SIG-M5 treated with dmso at 0.1 percent for 504 hours (cell line): Measurements from ENCODE around the gene KCNK15.

ENCODE experiments used
- DNase-seq: peaks from one replicate; lab custom pipeline; 2025; ENCODE audit not compliant: unreplicated experiment; lab: John Stamatoyannopoulos, UW

The KCNK15 gene

GRCh38 chr20:44745598-44746366 lies at the start of gene KCNK15:
Gene KCNK15, plus strand, starts transcription at chr20:44745865. Its CDS starts 46 bp downstream, at chr20:44745911.
- DNase-seq, result no peak

- DNase-seq, result no peak
Measured at GRCh38 chr20:44696315-44696714, 49.4 kb upstream of the KCNK15 start.

- peak; percentile 16 for DNase-seq
Measured at GRCh38 chr20:44697041-44697440, 48.6 kb upstream of the KCNK15 start.

GRCh38 chr20:44698351-44698750 lies 47.3 kb upstream of the KCNK15 start:
- DNase-seq, result no peak

GRCh38 chr20:44700306-44700705 lies 45.4 kb upstream of the KCNK15 start:
- DNase-seq, result no peak

- no peak for DNase-seq
Measured at GRCh38 chr20:44701118-44701857, 44.4 kb upstream of the KCNK15 start.

- no peak for DNase-seq
Measured at GRCh38 chr20:44701858-44702256, 43.8 kb upstream of the KCNK15 start.

GRCh38 chr20:44702776-44703175 lies 42.9 kb upstream of the KCNK15 start:
- no peak for DNase-seq

- DNase-seq, result no peak
Measured at GRCh38 chr20:44703183-44703925, 42.3 kb upstream of the KCNK15 start.

GRCh38 chr20:44703956-44704488 lies 41.6 kb upstream of the KCNK15 start:
- no peak for DNase-seq

- no peak for DNase-seq
Measured at GRCh38 chr20:44704551-44704971, 41.1 kb upstream of the KCNK15 start.

GRCh38 chr20:44705364-44706094 lies 40.1 kb upstream of the KCNK15 start:
- DNase-seq, result no peak

- DNase-seq, result no peak
Measured at GRCh38 chr20:44706301-44707017, 39.2 kb upstream of the KCNK15 start.

GRCh38 chr20:44707018-44707579 lies 38.6 kb upstream of the KCNK15 start:
- no peak for DNase-seq

GRCh38 chr20:44709380-44709779 lies 36.3 kb upstream of the KCNK15 start:
- DNase-seq, result no peak

GRCh38 chr20:44709797-44710196 lies 35.9 kb upstream of the KCNK15 start:
- DNase-seq, result no peak

- no peak for DNase-seq
Measured at GRCh38 chr20:44711237-44711636, 34.4 kb upstream of the KCNK15 start.

GRCh38 chr20:44714102-44714700 lies 31.5 kb upstream of the KCNK15 start:
- no peak for DNase-seq
